SKM-1 (cell line): ENCODE measurements around the gene GAK.
"Not testable (repeated sequence)": the region's sequence is repeated elsewhere in the genome, so short reads cannot be mapped to it uniquely, and the experiment has no call there.

Source experiments
- DNase-seq: peaks from one replicate; lab custom pipeline; 2025; ENCODE audit not compliant: unreplicated experiment; lab: John Stamatoyannopoulos, UW

Gene GAK

DNA sequence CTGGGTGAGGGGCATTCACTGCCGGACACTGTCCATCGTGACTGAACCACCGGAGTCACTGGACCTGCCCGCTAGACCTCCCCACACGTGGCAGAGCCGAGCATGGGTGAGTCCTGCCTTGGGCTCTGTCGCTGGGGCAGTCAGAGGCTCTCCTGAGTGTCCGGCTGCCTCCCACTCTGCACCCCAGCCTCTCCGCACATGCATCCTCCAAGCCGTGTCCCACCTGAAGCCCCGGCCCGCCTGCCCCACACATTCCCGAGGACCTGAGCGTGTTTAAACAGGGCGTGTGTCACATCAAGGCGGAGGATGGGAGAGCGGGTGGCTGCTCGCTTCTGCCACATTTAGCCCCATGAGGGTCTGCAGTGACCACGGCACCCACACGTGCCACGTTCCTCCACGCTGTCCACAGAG is 110.9 kb downstream of the GAK start:
- no peak for DNase-seq

DNA sequence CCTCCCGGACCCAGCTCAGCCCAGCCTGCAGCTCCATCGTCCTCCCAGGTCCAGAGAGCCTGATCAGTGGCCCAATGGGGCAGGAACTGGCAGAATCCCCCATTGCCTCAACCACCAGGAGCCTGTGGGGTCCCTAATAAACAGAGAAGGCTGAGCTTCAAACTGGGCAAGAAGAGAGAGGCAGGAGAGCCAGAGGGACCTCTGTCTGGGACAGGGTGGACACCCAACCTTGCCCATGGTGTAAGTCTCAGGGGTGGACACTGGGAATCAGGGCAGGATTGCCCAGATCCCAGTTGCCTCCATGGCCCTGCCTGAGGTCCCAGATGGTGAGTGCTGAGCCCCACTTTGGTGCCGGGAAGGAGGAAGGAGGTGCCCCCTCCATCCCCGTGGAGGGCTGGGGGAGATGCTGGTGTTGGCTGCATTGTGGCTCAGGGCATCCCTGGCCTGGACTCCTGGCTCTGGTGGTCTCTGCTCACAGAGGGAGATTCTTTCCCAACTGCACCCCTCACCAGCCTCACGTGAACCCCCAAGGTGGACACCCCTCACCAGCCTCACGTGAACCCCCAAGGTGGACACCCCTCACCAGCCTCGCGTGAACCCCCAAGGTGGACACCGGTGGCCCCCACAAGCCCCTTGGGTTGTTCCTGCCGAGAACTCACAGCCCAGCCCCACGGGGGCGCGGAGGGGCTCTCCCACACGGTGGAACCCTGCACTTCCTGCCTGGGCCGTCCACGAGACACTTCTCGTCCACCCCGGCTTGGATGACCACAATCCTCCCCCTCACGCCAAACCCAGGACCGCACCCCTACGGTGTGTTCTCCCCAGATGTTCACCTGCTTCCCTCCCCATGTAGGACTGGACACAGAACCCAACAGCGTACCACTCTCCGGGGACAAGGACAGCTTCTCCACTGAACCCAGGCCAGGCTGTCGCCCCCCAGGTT is 111.6 kb downstream of the GAK start:
- no peak for DNase-seq

DNA sequence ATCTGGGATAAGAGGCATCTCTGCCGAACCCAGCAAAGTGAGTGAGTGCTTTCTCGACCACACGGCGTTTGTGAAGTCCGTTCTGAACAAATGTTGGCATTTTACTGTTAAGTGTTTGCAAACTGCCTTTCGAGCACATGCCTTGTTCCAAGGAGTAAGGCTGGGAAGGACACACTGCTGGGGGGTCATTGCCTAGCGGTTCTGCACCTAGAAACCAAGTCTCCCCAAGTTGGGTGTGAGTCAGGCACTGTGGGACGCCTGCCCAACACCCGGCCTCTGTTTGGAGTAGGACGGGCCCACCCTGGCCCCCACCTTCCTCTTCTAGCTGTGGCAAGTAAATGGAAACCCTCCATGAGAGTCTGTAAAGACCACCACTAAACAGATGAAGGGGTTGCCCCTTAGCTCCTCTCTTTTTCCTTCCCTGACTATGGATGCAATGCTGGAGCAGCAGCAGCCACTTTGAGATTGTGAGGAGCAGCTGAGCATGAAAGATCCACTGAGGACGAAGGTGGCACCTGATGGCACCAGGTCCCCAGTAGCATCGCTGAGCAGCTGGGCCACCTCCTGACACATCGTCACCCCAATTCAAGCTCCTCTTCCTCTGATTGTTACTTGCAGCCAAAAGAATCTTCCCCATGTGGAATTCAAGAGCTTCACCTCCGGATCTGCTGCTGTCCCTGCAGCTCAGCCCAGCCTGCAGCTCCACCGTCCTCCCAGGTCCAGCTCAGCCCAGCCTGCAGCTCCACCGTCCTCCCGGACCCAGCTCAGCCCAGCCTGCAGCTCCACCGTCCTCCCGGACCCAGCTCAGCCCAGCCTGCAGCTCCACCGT is 112.5 kb downstream of the GAK start:
- DNase-seq: no peak

DNA sequence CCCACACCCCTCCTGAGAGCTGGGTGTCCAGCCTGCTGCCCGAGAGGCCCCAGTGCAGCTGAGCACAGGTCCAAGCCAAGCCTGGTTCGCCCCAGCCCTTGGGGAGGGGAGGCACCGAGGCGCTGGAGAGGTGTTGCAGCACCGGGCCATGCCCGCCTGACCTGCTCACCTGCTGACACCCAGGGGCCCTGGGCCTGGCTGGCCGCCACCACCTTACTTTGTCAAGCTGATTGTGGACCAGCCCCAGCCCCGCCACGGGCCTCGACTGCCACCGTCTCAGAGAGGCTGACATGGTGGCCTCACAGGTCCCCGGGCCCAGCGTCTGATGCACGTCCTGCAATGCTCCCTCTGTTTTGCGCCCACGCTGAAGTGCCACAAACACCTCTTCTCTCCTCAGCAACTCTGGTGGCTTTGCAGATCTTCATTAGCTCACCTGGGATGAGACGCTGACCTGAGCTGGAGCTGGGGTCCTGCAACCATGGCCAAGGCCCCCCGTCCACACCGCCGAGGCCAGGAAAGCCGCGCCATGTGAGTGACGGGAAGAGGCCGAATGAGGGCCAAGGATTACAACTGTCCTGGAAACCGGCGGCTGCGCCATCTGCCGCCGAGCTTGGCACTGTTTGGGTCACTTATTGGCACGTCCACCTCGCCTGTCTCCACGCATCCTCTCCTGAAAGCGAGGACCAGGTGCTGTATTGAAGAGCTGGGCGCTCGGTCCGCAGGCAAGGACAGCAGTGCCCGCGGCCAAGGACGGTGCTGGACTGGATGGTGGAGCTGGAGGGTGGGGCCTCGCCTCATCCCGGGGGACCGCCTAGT is 113.8 kb downstream of the GAK start:
- no peak for DNase-seq

DNA sequence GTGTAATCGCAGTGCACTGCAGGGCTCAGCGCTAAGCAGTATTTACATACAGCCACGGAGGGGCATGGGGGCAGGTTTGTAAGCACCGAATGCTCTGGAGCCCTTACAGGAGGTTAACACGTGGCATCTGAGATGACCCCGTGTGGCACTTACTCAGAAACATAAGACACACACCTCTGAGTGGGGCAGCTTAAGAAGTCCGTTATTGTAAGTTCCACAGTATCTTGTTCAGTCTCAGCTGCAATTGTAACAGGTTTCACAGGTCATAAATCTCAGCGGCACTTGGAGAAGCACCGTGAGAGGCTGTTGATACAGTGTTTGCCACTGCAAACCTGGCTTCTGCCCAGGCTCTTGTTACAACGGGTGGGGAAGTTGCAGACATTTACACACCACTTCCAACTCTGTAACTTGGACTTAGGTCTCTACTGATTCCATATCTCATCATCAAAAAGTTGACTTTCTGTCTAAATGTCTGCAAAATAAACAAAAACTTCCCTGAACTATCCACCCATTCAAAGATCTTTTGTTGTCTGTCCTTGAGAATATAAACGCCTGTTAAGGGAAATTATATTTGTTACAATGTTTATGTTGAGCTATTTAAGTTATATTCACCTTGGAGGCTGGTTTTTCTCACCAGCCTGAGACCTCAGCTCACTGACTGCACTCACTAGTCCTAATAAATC is 116.5 kb downstream of the GAK start:
- DNase-seq: no peak

DNA sequence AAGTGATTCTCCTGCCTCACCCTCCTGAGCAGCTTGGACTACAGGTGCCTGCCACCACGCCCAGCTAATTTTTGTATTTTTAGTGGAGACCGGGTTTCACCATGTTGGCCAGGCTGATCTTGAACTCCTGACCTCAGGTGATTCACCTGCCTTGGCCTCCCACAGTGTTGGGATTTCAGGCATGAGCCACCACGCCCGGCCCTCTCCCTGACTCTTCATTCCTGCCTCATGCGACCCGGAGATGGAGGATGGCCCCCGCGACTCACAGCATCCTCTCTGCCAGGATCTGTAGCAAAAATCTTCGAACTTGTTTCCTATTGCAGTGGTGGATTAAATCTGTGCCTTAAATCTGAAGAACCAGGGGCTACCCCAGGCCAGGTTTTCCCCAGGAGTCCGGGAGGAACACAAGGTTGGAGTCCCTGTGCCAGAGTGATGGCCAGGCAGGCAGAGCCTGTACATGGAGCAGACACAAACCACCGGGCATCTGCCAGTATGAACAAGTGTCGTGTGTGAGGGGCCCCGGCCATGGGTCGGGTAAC is 117.7 kb downstream of the GAK start:
- DNase-seq: no peak

DNA sequence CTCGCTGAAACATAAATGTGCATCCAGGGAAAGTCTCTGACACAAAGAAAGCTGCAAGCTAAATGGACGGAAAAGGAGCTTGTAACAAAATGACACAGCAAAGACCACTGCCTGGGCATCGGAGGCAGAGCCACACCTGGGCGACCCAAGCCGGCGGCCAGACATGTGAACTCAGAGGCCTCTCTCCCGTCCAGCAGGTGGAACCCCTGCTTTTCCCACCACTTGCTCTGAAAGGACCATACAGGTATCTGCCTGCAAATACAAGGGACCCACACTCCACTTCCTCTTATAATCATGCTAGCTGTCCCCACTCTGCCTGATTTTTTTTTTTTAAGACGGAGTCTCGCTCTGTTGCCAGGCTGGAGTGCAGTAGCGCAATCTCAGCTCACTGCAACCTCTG is 118.2 kb downstream of the GAK start:
- DNase-seq: no peak

DNA sequence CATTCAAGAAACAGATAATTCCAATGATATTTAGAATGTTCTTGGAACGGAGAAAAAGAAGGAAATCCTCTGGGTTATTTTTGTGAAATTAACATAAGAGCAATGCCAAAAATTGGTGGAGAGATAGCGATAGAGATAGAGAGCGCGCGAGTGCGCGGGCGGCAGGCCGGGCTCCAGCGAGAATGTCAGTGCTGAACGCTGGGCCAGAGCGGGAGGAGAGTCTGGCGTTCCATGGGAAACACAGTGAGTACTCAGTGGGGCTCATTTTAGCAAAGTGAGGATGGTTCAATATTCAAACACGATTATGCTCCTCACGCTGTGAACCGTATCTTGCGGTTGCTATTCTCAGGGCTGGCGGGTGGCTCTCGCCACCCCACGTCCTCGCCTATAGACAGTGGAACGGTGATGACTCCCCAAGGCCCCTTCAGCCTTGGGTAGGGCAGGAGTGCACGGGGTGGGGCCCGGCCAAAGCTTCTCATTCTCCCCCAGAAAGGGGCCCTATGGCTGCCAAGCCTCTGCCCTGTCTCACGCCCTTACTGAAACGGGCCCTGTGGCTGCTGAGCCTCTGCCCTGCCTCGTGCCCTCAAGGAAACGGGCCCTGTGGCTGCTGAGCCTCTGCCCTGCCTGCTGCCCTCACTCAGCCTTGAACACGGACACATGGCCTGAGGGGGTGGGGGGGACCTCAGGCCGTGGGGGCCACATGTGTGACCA is 123.1 kb downstream of the GAK start:
- no peak for DNase-seq

DNA sequence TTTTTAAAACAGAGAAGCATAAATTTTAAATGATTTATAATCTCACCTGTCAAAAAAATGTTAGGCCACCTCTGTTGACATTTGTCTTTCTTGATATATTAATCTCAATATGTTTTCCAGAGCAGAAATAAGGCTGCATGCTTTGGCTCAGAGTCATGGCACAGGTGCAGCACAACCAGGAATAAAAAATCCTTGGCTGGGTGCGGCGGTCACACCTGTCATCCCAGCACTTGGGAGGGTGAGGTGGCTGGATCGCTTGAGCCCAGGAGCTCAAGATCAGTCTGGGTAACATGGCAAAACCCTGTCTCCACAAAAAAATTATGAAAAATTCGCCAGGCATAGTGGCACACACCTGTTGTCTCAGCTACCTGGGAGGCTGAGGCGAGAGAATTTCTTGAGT is 124.3 kb downstream of the GAK start:
- DNase-seq: no peak

DNA sequence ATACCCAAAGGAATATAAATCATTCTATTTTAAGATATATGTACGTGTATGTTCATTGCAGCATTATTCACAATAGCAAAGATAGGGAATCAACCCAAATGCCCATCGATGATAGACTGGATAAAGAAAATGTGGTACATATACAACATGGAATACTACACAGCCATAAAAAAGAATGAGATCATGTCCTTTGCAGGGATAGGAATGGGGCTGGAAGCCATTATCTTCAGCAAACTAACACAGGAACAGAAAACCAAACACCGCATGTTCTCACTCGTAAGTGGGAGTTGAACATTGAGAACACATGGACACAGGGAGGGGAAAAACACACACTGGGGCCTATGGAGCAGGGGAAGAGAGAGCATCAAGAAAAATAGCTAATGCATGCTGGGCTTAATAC is 125.1 kb downstream of the GAK start:
- DNase-seq: not testable (repeated sequence)

DNA sequence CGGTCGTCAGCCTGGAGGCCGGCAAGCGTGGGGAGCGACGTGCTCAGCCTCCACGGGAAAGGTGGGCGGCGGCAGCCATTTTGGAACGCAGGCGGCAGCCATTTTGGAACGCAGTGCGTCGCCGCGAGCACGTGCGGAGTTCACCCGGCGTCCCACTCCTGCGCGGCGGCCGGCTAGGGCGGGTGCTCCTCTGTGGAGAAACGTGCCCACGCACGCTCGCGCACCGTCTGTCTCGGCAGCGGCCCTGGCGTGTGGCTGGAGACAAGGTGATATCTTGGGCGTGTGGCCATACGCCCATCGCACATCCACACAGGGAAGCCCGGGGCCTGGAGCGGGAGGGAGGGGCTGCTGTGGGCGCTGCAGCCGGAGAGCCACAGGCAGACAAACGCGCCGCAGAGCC is 127.3 kb downstream of the GAK start:
- no peak for DNase-seq

DNA sequence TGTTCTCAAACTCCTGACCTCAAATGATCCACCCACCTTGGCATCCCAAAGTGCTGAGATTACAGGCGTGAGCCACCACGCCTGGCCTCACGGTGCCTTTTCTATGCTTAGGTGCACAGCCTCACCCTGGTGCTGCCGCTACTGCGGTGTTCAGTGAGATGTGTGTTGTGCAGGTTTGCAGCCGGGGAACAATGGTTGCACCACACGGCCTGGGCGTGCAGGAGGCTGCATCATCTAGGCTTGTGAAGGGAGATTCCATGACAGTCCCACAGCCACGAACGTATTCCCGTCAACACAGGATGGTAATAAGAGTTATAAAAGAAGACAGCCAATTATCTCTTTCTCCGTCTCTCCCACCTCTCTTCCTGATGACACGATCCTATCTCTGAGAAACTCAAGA is 128.2 kb downstream of the GAK start:
- no peak for DNase-seq

DNA sequence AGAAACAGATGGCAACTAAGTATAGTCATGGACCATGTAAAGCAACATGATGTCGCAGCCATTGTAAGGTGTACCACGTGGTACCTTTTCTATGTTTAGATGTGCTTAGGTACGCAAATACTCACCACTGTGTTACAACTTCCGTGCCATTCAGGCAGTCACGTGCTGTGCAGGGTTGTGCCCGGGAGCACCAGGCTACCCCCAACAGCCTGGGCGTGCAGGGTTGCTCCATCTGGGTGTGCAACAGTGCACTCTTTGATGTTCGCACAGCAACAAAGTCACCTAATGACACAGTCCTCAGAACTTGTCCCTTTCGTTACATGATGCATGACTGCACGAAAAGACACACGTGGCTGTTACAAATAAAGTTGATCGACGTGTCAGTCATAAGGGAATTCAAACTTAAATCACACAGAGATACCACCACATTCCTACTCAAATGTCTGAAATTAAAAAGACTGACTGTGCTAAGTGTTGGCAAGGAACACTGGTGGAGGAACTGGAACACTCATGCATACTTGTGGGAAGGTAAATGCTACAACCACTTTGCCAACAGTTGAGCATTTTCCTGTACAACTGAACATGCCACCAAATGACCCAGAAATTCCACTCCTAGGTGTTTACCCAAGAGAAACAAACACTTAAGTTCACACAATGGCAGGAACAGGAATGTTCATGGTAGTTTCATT is 130.5 kb downstream of the GAK start:
- DNase-seq: no peak
